Stimulated activated CD8-positive, alpha-beta memory T cell treated with anti-CD3 and anti-CD28 coated beads, Interleukin-12 subunit alpha, Interleukin-12 subunit beta, amount 100 ng/mL, for 1 hour (primary cell): ENCODE results near the gene PIK3R3.
"Not testable (repeated sequence)": the region's sequence is repeated elsewhere in the genome, so short reads cannot be mapped to it uniquely, and the experiment has no call there.

Source experiments
- DNase-seq: peaks from one replicate; pipeline ENCODE4 v3.0.0-alpha.2; 2020; ENCODE audit warnings: low read depth

PIK3R3 gene

DNA sequence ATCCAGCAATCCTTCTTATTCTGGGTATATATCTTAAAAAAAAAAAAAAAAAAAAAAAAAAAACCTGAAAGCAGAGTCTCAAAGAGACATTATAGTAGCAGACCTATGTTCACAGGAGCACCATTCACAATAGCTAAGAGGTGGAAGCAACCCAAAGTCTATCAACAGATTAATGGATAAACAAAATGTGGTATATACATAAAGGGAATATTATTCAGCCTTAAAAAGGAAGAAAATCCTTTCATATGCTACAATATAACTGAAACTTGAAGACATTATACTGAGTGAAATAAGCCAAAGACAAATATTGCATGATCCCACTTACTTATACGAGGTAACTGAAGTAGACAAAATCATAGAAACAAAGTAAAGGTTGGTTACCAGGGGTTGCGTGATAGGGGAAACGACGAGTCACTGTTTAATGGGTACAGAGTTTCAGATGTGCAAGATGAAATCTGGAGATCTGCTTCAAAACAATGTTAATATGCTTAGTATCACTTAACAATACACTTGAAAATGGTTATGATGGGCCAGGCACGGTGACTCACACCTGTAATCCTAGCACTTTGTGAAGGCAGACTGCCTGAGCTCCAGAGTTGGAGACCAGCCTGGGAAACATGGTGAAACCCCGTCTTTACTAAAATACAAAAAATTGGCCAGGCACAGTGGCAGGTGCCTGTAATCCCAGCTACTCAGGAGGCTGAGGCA is 29.5 kb downstream of the PIK3R3 start:
- DNase-seq = no peak

GRCh38 chr1:46099215-46099614 is 33.2 kb downstream of the PIK3R3 start:
- no peak for DNase-seq

GRCh38 chr1:46098027-46098712 is 34.3 kb downstream of the PIK3R3 start:
- DNase-seq = no peak

DNA sequence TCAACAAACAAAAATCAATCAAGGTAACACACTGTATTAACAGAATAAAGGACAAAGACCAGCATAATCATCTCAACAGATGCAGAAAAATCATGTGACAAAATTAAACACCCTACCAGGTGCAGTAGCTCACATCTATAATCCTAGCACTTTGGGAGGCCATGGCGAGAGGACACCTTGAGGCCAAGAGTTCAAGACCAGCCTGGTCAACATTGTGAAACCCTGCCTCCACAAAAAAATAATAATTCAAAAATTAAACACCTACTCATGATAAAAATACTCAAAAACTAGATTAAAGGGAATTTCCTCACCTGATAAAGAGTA is 35.3 kb downstream of the PIK3R3 start:
- no peak for DNase-seq

- DNase-seq = no peak
Observed at GRCh38 chr1:46096269-46097148, 35.9 kb downstream of the PIK3R3 start.

DNA sequence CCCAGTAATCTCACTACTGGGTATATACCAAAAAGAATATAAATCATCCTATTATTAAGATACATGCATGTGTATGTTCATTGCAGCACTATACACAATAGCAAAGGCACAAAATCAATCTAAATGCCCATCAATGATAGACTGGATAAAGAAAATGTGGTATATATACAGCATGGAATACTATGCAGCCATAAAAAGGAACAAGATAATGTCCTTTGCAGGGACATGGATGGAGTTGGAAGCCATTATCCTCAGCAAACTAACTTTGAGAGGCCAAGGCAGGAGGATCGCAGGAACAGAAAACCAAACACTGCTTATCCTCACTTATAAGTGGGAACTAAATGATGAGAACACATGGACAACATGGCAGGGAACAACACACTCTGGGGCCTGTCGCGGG is 37.3 kb downstream of the PIK3R3 start:
- DNase-seq = not testable (repeated sequence)

GRCh38 chr1:46094471-46095005 is 37.9 kb downstream of the PIK3R3 start:
- DNase-seq = no peak

DNA sequence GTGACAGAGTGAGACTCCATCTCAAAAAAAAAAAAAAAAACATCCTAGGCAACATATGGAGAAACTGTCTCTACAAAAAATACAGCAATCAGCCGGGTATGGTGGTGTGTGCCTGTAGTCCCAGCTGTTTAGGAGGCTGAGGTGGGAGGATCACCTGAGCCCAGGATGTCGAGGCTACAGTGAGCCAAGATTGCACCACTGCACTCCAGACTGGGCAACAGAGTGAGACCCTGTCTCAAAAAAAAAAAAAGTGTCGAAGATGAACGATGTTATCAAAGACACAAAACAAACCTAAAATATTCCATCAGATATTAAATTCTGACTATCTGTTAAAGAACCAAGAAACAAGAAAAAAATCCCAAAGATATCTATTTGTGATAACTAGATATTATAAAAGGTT is 38.6 kb downstream of the PIK3R3 start:
- DNase-seq = not testable (repeated sequence)

- no peak for DNase-seq
Observed at GRCh38 chr1:46087891-46088290, 44.5 kb downstream of the PIK3R3 start.

DNA sequence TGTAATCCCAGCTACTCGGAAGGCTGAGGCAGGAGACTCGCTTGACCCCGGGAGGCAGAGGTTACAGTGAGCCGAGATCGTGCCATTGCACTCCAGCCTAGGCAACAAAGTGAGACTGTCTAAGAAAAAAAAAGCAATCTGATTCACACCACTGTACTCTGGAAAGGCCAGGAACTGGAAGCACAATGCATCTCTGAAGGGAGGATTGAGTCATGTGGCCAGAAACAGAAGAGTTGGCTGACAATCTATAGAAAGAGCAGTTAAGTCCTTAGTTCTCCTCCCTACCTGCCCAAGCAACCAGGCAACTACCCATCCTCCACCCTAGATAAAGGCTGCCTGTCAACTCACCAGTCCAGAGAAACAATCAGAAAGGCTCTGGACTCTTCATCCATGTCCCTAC is 45.9 kb downstream of the PIK3R3 start:
- DNase-seq = no peak

- no peak for DNase-seq
Observed at GRCh38 chr1:46084553-46085451, 47.6 kb downstream of the PIK3R3 start.

- DNase-seq = no peak
Observed at GRCh38 chr1:46083579-46083978, 48.9 kb downstream of the PIK3R3 start.

- no peak for DNase-seq
Observed at GRCh38 chr1:46081619-46082018, 50.8 kb downstream of the PIK3R3 start.

DNA sequence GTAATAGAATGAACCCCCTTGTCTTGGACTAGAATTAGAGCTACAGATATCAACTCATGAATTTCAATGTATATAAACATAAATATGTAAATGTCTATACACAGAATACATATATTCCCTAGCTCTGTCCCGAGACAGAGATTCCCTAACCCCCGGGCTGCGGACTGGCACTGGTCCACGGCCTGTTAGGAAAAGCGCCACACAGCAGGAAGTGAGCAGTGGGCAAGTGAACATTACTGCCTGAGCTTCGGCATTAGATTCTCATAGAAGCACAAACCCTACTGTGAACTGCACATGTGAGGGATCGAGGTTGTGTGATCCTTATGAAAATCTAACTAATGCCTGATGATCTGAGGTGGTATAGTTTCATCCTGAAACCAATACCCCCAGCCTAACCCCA is 51.2 kb downstream of the PIK3R3 start:
- DNase-seq = no peak

DNA sequence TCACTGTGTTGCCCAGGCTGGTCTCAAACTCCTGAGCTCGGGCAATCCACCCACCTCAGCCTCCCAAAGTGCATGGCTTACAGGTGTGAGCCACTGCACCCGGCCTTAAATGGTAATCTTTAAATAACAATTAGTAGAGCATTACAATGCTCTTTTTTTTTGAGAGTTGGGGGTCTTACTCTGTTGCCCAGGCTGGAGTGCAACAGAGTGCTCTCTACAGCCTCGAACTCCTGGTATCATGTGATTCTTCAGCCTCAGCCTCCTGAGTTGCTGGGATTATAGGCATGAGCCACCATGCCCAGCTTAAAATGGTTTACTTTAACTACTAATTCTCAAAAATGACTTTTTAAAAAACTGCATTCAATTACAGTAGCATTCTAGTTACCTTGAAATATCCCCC is 52.2 kb downstream of the PIK3R3 start:
- DNase-seq = no peak

- DNase-seq = no peak
Observed at GRCh38 chr1:46077644-46078043, 54.8 kb downstream of the PIK3R3 start.

DNA sequence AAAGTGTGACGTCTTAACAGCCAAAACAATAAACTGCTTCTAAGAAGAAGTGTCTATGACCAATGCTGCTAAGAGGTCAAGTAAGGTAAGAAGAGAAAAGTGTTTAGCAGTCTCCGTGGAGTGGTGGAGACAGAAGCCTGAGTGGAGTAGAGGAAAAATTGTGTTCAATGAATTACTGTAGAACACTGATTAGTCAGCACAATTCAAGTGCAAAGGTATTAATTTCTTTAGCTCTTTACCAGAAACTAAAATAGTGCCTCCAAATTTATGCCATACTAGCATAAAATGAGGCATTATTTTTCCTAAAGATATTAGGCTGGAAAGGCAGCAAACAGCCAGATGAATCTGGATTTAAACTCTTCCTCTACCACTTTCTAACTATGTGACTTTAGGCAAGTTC is 56.1 kb downstream of the PIK3R3 start:
- DNase-seq = no peak

DNA sequence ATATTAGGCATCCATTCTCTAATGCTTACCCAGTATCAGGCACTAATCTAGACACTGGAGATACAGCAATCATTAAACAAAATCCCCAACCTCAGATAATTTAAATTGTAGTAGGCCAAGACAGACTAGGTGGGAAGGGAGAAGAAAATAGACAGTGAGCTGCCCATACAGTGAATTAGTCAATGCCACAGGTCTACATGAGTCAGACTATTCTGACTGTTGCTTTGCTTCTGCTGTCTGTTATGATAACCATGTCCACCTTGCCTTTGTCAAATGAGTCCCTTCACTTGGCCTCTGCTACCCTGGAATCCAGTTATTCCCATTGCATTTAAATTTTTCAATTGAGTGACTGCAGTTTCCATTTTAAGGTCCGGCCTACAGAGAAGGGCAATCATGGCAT is 59.5 kb downstream of the PIK3R3 start:
- no peak for DNase-seq

- DNase-seq = no peak
Observed at GRCh38 chr1:46070164-46070814, 62.1 kb downstream of the PIK3R3 start.

DNA sequence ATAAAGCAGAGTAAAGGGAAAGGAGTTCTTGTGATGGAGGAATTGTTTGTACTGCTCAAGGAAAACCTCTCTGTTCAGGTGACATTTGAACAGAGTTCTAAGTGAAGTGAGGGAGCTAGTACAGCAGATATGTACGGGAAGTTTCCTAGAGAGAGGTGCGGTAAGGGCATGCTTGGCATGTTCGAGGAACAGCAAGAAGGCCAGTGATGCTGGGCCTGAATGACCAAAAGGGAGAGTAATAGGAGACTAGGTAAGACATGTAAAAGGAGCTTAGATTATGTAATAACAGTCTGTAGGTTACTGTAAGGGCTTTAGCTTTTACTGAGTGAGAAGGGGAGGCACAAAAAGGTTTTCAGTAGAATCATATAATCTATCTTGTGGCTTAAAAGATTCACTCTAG is 63.9 kb downstream of the PIK3R3 start:
- no peak for DNase-seq

DNA sequence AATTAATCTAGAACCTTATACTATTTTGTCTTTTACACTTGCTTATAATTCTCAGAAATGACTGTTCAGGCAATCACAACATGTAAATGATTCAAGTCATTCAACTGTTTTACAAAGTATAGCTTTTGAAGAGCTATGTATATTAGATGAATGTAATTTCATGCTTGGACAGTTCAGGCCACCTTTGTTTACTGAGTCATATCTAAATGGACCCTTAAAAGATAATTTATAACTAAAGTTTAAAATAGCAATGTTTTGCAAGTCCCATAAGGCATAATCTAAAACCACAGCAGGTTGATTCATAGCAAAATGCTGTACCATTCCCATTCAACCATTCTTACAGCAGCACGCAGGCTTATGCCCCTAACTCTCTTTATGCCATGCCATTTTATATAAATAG is 64.8 kb downstream of the PIK3R3 start:
- no peak for DNase-seq
